HG03135 (cell line): ENCODE measurements around the gene ISYNA1.
A peak's percentile ranks its signal among the peaks of the same experiment; 100 is the strongest.
"Not testable (repeated sequence)": the region's sequence is repeated elsewhere in the genome, so short reads cannot be mapped to it uniquely, and the experiment has no call there.

Experiments
- ATAC-seq: cut with Tn5 transposase; IDR thresholded peaks from one replicate; pipeline ENCODE4 v1.9.1; 2021; ENCODE audit warnings: mild to moderate bottlenecking, moderate library complexity; ENCODE audit not compliant: unreplicated experiment

ISYNA1 gene

GRCh38 chr19:18421371-18421959 is 16.5 kb downstream of the ISYNA1 start:
- ATAC-seq: no peak

GRCh38 chr19:18420930-18421329 is 17.0 kb downstream of the ISYNA1 start:
- no peak for ATAC-seq

- ATAC-seq: no peak
Measured at GRCh38 chr19:18419699-18420460, 18.1 kb downstream of the ISYNA1 start.

DNA sequence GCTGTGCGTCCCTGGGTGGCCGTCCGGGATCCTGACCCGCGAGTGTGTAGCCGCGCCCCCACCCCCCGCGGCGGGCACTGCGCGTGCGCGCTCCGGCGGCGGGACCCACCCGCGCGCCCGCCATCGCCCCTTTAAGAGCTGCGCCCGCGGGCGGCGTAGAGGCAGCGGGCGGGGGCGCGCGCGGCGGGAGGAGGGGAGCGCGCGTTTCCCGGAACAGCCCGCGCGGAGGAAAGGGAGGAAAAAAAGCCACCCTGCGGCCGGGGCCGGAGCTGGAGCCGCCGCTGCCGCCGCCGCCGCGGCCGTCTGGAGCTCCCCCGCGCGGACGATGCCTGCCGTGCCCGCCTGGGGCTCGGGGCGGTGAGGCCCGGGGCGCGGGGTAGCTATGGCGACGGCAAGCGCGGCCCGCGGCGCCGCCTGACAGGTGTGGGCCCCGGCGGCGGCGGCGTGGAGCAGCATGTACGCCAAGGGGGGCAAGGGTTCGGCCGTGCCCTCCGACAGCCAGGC is 18.7 kb downstream of the ISYNA1 start, which contains the start of gene SSBP4:
Gene SSBP4, plus strand, starts transcription at position 204 of the 504 bp plus-strand sequence. Its CDS starts 251 bp downstream, at position 455.
- peak; percentile 43 for ATAC-seq

GRCh38 chr19:18418483-18419194 is 19.3 kb downstream of the ISYNA1 start:
- ATAC-seq: no peak

GRCh38 chr19:18418029-18418482 is 19.9 kb downstream of the ISYNA1 start:
- no peak for ATAC-seq

GRCh38 chr19:18417250-18418028 is 20.5 kb downstream of the ISYNA1 start:
- no peak for ATAC-seq

GRCh38 chr19:18416778-18417249 is 21.1 kb downstream of the ISYNA1 start:
- no peak for ATAC-seq

DNA sequence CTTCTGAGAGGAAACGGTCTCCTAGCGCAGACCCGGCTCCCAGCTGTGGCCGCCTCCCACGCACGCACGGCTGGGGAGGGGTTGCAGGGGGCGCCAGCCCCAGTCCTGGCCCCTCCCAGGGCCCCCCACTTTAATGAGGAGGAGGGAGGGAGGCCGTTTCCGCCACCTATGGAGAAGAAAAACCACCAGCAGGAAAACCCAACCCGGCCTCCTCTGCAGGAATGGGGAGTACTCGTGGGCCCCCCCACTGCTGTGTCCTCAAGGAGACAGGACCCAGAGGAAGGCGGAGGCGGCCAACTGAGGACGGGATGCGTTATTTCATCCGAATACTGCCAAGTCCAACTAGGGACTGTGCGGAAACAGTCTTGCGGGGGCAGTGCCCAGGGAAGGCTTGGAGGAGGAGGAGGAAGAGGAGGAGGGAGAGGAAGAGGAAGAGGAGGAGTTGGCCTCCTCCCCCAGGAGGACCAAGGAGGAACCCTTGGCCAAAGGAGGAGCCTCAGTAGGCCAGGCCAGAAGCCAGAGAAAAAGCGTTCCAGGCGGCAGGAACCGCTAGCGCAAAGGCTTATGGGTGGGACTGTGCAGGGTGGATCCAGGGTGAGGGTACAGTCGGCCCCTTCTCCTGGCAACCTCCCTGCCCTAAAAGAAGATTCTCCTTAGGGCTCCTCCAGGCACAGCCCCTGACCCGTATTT is 22.6 kb downstream of the ISYNA1 start:
- ATAC-seq: no peak

GRCh38 chr19:18414504-18415177 is 23.3 kb downstream of the ISYNA1 start:
- ATAC-seq: no peak

DNA sequence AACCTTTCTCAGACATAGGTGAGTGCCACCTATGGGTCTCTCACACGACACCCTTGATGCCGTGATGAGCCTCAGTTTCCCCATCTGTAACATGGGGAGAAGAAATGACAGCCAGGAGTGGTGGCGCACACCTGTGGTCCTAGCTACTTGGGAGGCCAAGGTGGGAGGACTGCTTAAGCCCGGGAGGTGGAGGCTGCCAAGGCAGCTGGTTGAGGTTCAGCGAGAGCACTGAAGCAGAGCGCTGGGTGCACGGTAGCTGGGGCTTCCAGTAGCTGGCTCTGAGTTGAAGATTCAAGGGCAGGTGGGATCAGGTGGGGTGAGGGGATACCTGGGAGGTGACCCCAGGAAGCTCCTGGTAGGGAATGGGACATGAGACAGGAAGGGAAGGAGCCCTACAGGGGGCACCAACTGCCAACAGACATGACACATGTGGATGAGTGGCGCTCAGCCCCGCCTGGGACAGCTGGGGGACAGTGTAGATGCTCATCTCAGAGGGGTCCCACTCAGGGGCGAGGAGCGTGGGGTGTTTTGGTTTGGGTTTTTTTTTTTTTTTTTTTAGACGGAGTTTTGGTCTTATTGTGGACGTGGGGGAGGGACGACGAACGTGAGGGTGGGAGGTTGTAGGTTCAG is 25.2 kb downstream of the ISYNA1 start:
- no peak for ATAC-seq

DNA sequence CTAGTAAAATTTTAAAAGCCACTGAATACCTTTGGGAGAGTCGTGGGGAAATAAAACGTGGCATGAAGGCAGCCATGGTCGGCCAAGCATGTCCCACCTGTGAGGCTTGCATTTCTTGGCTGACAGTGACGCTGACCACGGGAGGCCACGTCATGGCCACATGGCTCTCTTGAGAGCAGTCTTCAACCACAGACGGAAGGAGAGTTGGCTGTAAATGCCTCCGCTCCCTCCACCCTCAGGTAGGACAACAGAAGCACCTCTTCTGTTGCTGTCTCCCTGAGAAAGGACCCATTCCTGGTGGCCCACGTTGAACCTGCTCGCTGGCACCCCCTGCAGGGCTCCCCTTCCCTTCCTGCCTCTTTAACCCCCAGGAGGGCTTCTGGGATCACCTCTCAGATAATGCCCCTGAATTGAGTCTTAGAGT is 29.9 kb downstream of the ISYNA1 start:
- peak; percentile 76 for ATAC-seq

GRCh38 chr19:18406749-18407148 is 31.2 kb downstream of the ISYNA1 start:
- no peak for ATAC-seq

- ATAC-seq: not testable (repeated sequence)
Measured at GRCh38 chr19:18405754-18406153, 32.2 kb downstream of the ISYNA1 start.

- not testable (repeated sequence) for ATAC-seq
Measured at GRCh38 chr19:18402455-18403248, 35.3 kb downstream of the ISYNA1 start.

DNA sequence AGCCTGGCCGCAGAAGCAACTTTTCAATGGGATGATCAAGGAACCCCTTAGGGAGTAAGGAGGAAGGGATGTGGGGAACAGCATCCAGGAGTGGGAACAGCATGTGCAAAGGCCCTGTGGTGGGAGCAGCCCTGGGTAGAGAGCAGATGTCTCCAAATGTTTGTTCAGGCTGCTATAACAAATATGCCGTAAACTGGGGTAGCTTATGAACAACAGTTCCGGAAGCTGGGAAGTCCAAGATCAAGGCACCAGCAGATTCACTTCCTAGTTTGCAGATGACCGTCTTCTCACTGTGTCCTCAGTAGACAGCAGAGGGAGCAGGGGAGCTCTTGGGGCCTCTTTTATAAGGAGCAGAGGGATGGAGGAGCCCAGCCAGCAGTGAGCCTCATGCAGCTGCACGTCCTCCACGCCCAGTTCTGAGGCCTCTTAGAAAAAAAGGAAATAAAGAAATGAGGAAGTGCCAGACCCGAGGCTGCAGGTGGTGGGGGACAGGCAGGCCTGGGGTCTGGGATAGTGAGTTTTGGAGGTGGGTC is 36.3 kb downstream of the ISYNA1 start:
- ATAC-seq: no peak

DNA sequence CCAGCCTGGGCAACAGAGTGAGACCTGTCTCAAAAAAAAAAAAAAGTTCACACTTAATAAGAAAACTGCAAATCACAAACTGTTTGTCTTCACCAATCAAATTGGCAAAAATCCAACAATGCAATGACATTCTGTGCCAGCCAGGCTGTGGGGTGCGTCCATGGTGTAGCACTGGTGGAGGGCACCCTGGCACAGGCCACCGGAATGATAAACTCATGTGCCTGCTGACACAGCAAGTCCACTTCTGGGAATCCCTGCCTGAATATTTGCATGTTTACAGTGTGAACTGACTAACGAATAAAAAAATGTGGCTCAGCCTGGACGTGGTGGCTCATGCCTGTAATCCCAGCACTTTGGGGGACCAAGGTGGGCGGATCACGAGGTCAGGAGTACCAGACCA is 38.9 kb downstream of the ISYNA1 start:
- no peak for ATAC-seq
